Duodenal mucosa (tissue), 2 donors: ENCODE data around the gene APLF.

Experiments used
- H3K27ac ChIP-seq: one replicate; pipeline ENCODE4 v1.7.0; 2013; ENCODE audit warnings: low read depth, low read length
- H3K27me3 ChIP-seq, 2 donors: one replicate each; pipeline ENCODE4 v1.7.0; 2013; ENCODE audit warnings: low read length in 2 of 2, control low read depth in 1 of 2; ENCODE audit not compliant: insufficient read depth in 2 of 2, control insufficient read depth in 1 of 2
- H3K36me3 ChIP-seq, 2 donors: one replicate each; pipeline ENCODE4 v1.7.0; 2013; ENCODE audit warnings: low read length in 2 of 2, control low read depth in 1 of 2; ENCODE audit not compliant: insufficient read depth in 2 of 2, control insufficient read depth in 1 of 2
- H3K4me1 ChIP-seq, 2 donors: one replicate each; pipeline ENCODE4 v1.7.0; 2013; ENCODE audit warnings: low read length in 2 of 2, control low read depth in 1 of 2; ENCODE audit not compliant: insufficient read depth in 2 of 2, control insufficient read depth in 1 of 2
- H3K4me3 ChIP-seq, 2 donors: one replicate each; pipeline ENCODE4 v1.7.0; 2013; ENCODE audit warnings: low read length in 2 of 2, low read depth in 1 of 2
- H3K9ac ChIP-seq, 2 donors: one replicate each; pipeline ENCODE4 v1.7.0; 2013; ENCODE audit warnings: low read length in 2 of 2, low read depth in 1 of 2
- H3K9me3 ChIP-seq, 2 donors: one replicate each; pipeline ENCODE4 v1.7.0; 2013; ENCODE audit warnings: low read length in 2 of 2, control low read depth in 1 of 2; ENCODE audit not compliant: control insufficient read depth in 1 of 2

Gene APLF

GRCh38 chr2:68620772-68621171, 153.4 kb downstream of the APLF start:
- Histone ChIP-seq H3K9ac (no peak overlapping the region), H3K27me3 (no peaks in the 10 kb centered on the region), H3K4me3 (no peak overlapping the region), H3K27ac (no peak overlapping the region), H3K9me3 (peaks cover 0 to 3% of the 10 kb centered on the region in 2 donors), H3K4me1 (no peaks in the 10 kb centered on the region), H3K36me3 (no peaks in the 10 kb centered on the region)

- Histone ChIP-seq H3K27me3 (no peaks in the 10 kb centered on the region), H3K4me3 (no peak overlapping the region)
Observed at GRCh38 chr2:68623820-68624219, 156.4 kb downstream of the APLF start.

GRCh38 chr2:68627615-68628014, 160.2 kb downstream of the APLF start:
- no peak overlapping the region for H3K4me3 ChIP-seq
- no peak overlapping the region for H3K27ac ChIP-seq
- no peaks in the 10 kb centered on the region for H3K36me3 ChIP-seq
- no peaks in the 10 kb centered on the region for H3K27me3 ChIP-seq
- H3K4me1 ChIP-seq, result no peaks in the 10 kb centered on the region
- no peaks in the 10 kb centered on the region for H3K9me3 ChIP-seq
- no peak overlapping the region for H3K9ac ChIP-seq

More at GRCh38 chr2:68623820-68624219, 156.4 kb downstream of the APLF start:
- Histone ChIP-seq H3K9me3 (peaks cover 0 to 3% of the 10 kb centered on the region in 2 donors), H3K9ac (no peak overlapping the region), H3K36me3 (no peaks in the 10 kb centered on the region), H3K4me1 (no peaks in the 10 kb centered on the region), H3K27ac (no peak overlapping the region)
